Mononuclear cell (primary cell): ENCODE measurements around the gene AKR1C3. TPM values are rescaled to one million over a fixed set of nuclear protein-coding genes. Genes with fewer than 3 reads are reported as not detected.

Source experiments
- H3K27me3 ChIP-seq: 2 replicates; pipeline ENCODE4 v1.6.0; 2011; ENCODE audit warnings: low read length, control low read depth; ENCODE audit not compliant: insufficient read depth
- H3K4me1 ChIP-seq: 2 replicates; pipeline ENCODE4 v1.5.1; 2011; ENCODE audit warnings: mild to moderate bottlenecking, low read length, control low read depth; ENCODE audit not compliant: insufficient read depth
- H3K4me3 ChIP-seq: 2 replicates; pipeline ENCODE4 v1.5.1; 2011; ENCODE audit warnings: mild to moderate bottlenecking, low read length, moderate library complexity
- H3K9me3 ChIP-seq: 2 replicates; pipeline ENCODE4 v1.5.1; 2011; ENCODE audit warnings: low read depth, mild to moderate bottlenecking, control low read depth, low read length
- total RNA-seq: library from RNA; depleted of rRNA; stranded (reverse); fragments of >200 nt; gene quantifications from one replicate; pipeline ENCODE4 v1.2.3, GENCODE V29; 2012

Gene AKR1C3
- total RNA-seq, 1 donor: 6.3 TPM

- H3K9me3 ChIP-seq: no peaks in the 10 kb centered on the region
- no peak overlapping the region for H3K4me3 ChIP-seq
- no peaks in the 10 kb centered on the region for H3K4me1 ChIP-seq
- no peaks in the 10 kb centered on the region for H3K27me3 ChIP-seq
These were observed 52.7 kb downstream of the AKR1C3 start for GRCh38 chr10:5146920-5147254.

- Histone ChIP-seq H3K27me3 (no peaks in the 10 kb centered on the region), H3K4me3 (no peak overlapping the region), H3K9me3 (no peaks in the 10 kb centered on the region), H3K4me1 (no peaks in the 10 kb centered on the region)
These were observed 53.2 kb downstream of the AKR1C3 start for GRCh38 chr10:5147255-5147980.

- Histone ChIP-seq H3K4me3 (no peak overlapping the region), H3K27me3 (no peaks in the 10 kb centered on the region), H3K4me1 (no peaks in the 10 kb centered on the region), H3K9me3 (no peaks in the 10 kb centered on the region)
These were observed 53.9 kb downstream of the AKR1C3 start for GRCh38 chr10:5147981-5148677.

DNA sequence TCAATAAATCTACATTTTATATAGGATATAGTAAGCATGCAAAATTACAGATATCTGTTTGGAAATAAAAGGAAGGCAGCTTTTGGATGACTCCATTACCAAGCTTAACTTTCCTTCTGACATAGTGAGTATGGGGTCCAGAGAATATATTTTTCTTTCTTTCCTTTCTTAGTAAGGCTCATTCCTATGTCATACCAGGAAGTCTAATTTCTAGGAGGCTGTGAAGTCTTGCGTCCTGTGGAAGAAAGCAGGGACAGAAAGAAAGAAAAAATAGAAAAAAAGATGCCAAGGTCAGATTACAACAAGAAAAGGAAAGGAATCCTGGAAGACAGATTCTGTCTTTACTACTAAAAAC lies 54.4 kb downstream of the AKR1C3 start:
- no peaks in the 10 kb centered on the region for H3K27me3 ChIP-seq
- H3K4me3 ChIP-seq: no peak overlapping the region
- no peaks in the 10 kb centered on the region for H3K4me1 ChIP-seq
- no peaks in the 10 kb centered on the region for H3K9me3 ChIP-seq

- Histone ChIP-seq H3K4me1 (no peaks in the 10 kb centered on the region), H3K9me3 (no peaks in the 10 kb centered on the region), H3K27me3 (no peaks in the 10 kb centered on the region)
These were observed 56.9 kb downstream of the AKR1C3 start for GRCh38 chr10:5151076-5151475.

GRCh38 chr10:5155951-5156350 lies 61.7 kb downstream of the AKR1C3 start:
- Histone ChIP-seq H3K4me1 (no peaks in the 10 kb centered on the region), H3K9me3 (no peaks in the 10 kb centered on the region), H3K4me3 (no peak overlapping the region), H3K27me3 (no peaks in the 10 kb centered on the region)

More at GRCh38 chr10:5151076-5151475, 56.9 kb downstream of the AKR1C3 start:
- no peak overlapping the region for H3K4me3 ChIP-seq

Other genes with a start within 250 kb of the AKR1C3 start
- 3.3 TPM for gene AKR1C1, start 131.0 kb upstream of the AKR1C3 start, total RNA-seq
- 0.21 TPM for gene AKR1C2, start 90.6 kb upstream of the AKR1C3 start, total RNA-seq
- gene AKR1C8, start 90.7 kb downstream of the AKR1C3 start, total RNA-seq: 0.42 TPM
- 0.21 TPM for gene AKR1C4, start 102.4 kb downstream of the AKR1C3 start, total RNA-seq